H9 (cell line): ENCODE measurements around the gene ZFR2. TPM values are rescaled to one million over a fixed set of nuclear protein-coding genes. Genes with fewer than 3 reads are reported as not detected.

Source experiments
- DNase-seq: peaks from one replicate; pipeline ENCODE4 v3.0.0-alpha.2; 2017
- H2AFZ ChIP-seq: one replicate; pipeline ENCODE4 v1.6.1; 2013; ENCODE audit warnings: mild to moderate bottlenecking, low read length, control low read depth, moderate library complexity
- H2AK5ac ChIP-seq: 2 replicates; pipeline ENCODE4 v1.6.1; 2013; ENCODE audit warnings: low read length, control low read depth, mixed read lengths; ENCODE audit not compliant: insufficient read length
- H2BK120ac ChIP-seq: one replicate; pipeline ENCODE4 v1.6.1; 2013; ENCODE audit warnings: low read depth, mild to moderate bottlenecking, low read length, control low read depth, inconsistent platforms; ENCODE audit not compliant: poor library complexity, severe bottlenecking
- H2BK12ac ChIP-seq: 2 replicates; pipeline ENCODE4 v1.6.1; 2013; ENCODE audit warnings: low read length, control low read depth, mixed read lengths, low read depth; ENCODE audit not compliant: insufficient read length
- H2BK15ac ChIP-seq: 2 replicates; pipeline ENCODE4 v1.6.1; 2013; ENCODE audit warnings: low read depth, low read length, control low read depth
- H2BK20ac ChIP-seq: one replicate; pipeline ENCODE4 v1.6.1; 2013; ENCODE audit warnings: low read depth, mild to moderate bottlenecking, low read length, control low read depth, inconsistent platforms; ENCODE audit not compliant: poor library complexity, severe bottlenecking
- H2BK5ac ChIP-seq: 2 replicates; pipeline ENCODE4 v1.6.1; 2013; ENCODE audit warnings: low read length, control low read depth, mixed read lengths; ENCODE audit not compliant: insufficient read length
- H3K14ac ChIP-seq: 2 replicates; pipeline ENCODE4 v1.6.1; 2013; ENCODE audit warnings: low read length, control low read depth; ENCODE audit not compliant: insufficient read depth
- H3K18ac ChIP-seq: 2 replicates; pipeline ENCODE4 v1.6.1; 2013; ENCODE audit warnings: low read depth, mild to moderate bottlenecking, mixed read lengths, low read length, control low read depth; ENCODE audit not compliant: insufficient read length
- H3K23ac ChIP-seq: 2 replicates; pipeline ENCODE4 v1.6.1; 2013; ENCODE audit warnings: low read length, control low read depth, mixed read lengths, low read depth; ENCODE audit not compliant: insufficient read length
- H3K23me2 ChIP-seq: 2 replicates; pipeline ENCODE4 v1.6.1; 2013; ENCODE audit warnings: low read depth, mild to moderate bottlenecking, mixed read lengths, low read length, control low read depth; ENCODE audit not compliant: insufficient read length, poor library complexity, severe bottlenecking
- H3K27ac ChIP-seq: 2 replicates; pipeline ENCODE4 v1.5.1; 2013; ENCODE audit warnings: low read length, control low read depth, mixed read lengths, low read depth; ENCODE audit not compliant: insufficient read length
- H3K27me3 ChIP-seq: 2 replicates; pipeline ENCODE4 v1.6.1; 2013; ENCODE audit warnings: low read length, control low read depth, inconsistent platforms; ENCODE audit not compliant: insufficient read depth
- H3K4ac ChIP-seq: 2 replicates; pipeline ENCODE4 v1.6.1; 2013; ENCODE audit warnings: low read depth, mild to moderate bottlenecking, control low read depth, inconsistent platforms, low read length, moderate library complexity
- H3K4me1 ChIP-seq: 2 replicates; pipeline ENCODE4 v1.6.1; 2013; ENCODE audit warnings: low read length, control low read depth, inconsistent platforms; ENCODE audit not compliant: insufficient read depth
- H3K4me2 ChIP-seq: 2 replicates; pipeline ENCODE4 v1.6.1; 2013; ENCODE audit warnings: low read length, control low read depth, mixed read lengths; ENCODE audit not compliant: insufficient read length, insufficient read depth
- H3K56ac ChIP-seq: 2 replicates; pipeline ENCODE4 v1.6.1; 2013; ENCODE audit warnings: low read depth, mild to moderate bottlenecking, mixed read lengths, low read length, control low read depth; ENCODE audit not compliant: insufficient read length
- H3K79me1 ChIP-seq: 2 replicates; pipeline ENCODE4 v1.6.1; 2013; ENCODE audit warnings: low read depth, mild to moderate bottlenecking, moderate library complexity, low read length, control low read depth, inconsistent platforms; ENCODE audit not compliant: insufficient read depth, poor library complexity, severe bottlenecking
- H3K79me2 ChIP-seq: 2 replicates; pipeline ENCODE4 v1.6.1; 2013; ENCODE audit warnings: low read length, control low read depth, inconsistent platforms; ENCODE audit not compliant: insufficient read depth
- H3K9ac ChIP-seq: 2 replicates; pipeline ENCODE4 v1.6.1; 2013; ENCODE audit warnings: low read length, control low read depth, mixed read lengths; ENCODE audit not compliant: insufficient read length; ENCODE audit errors: extremely low read depth
- H3K9me3 ChIP-seq: one replicate; pipeline ENCODE4 v1.6.1; 2013; ENCODE audit warnings: low read depth, low read length, inconsistent platforms; ENCODE audit not compliant: control insufficient read depth
- H3T11ph ChIP-seq: one replicate; pipeline ENCODE4 v1.6.1; 2013; ENCODE audit warnings: mild to moderate bottlenecking, low read length, control low read depth, inconsistent platforms
- H4K20me1 ChIP-seq: one replicate; pipeline ENCODE4 v1.6.1; 2013; ENCODE audit not compliant: control insufficient read depth, insufficient read length, insufficient read depth
- H4K5ac ChIP-seq: 2 replicates; pipeline ENCODE4 v1.6.1; 2013; ENCODE audit warnings: low read depth, mild to moderate bottlenecking, mixed read lengths, low read length, control low read depth; ENCODE audit not compliant: insufficient read length
- H4K8ac ChIP-seq: replicated peaks from 2 replicates; pipeline ENCODE4 v1.6.1; 2013; ENCODE audit warnings: low read length, control low read depth, mixed read lengths, low read depth; ENCODE audit not compliant: insufficient read length
- H4K91ac ChIP-seq: 2 replicates; pipeline ENCODE4 v1.6.1; 2013; ENCODE audit warnings: low read depth, mild to moderate bottlenecking, moderate library complexity, mixed read lengths, low read length, control low read depth; ENCODE audit not compliant: insufficient read length
- H3K27ac Mint-ChIP-seq, 3 experiments: 2 replicates in 2 of 3; 3 replicates in 1 of 3; pipeline ENCODE4 v1.8.0; 2020 to 2021; ENCODE audit warnings: mixed read lengths in 3 of 3, mild to moderate bottlenecking in 1 of 3, moderate library complexity in 1 of 3
- H3K27me3 Mint-ChIP-seq: 2 replicates; pipeline ENCODE4 v1.8.0; 2021; ENCODE audit warnings: low read depth, mild to moderate bottlenecking, moderate library complexity, mixed read lengths
- H3K36me3 Mint-ChIP-seq, 3 experiments: 2 replicates in 2 of 3; 3 replicates in 1 of 3; pipeline ENCODE4 v1.8.0; 2020 to 2021; ENCODE audit warnings: low read depth in 3 of 3, mixed read lengths in 3 of 3; ENCODE audit not compliant: insufficient read depth in 1 of 3
- H3K4me1 Mint-ChIP-seq, 2 experiments: 2 replicates each; pipeline ENCODE4 v1.8.0; 2020; ENCODE audit warnings: mixed read lengths in 2 of 2
- H3K4me3 Mint-ChIP-seq, 2 experiments: 2 replicates in 1 of 2; 3 replicates in 1 of 2; pipeline ENCODE4 v1.8.0; 2020 to 2021; ENCODE audit warnings: mild to moderate bottlenecking in 2 of 2, mixed read lengths in 2 of 2, moderate library complexity in 1 of 2
- H3K9me3 Mint-ChIP-seq, 2 experiments: 2 replicates in 1 of 2; 3 replicates in 1 of 2; pipeline ENCODE4 v1.8.0; 2020; ENCODE audit warnings: mild to moderate bottlenecking in 2 of 2, mixed read lengths in 2 of 2, moderate library complexity in 1 of 2
- WGBS: extraction: QIAGEN DNeasy Blood & Tissue Kit; methylation state at CpG from one replicate; pipeline ENCODE4 v1.1.7; 2013; ENCODE audit warnings: missing lambda C conversion rate, low lambda C conversion rate, mixed read lengths; ENCODE audit not compliant: insufficient read length; ENCODE audit errors: extremely low coverage; 5-methylcytosine and 5-hydroxymethylcytosine counted together
- total RNA-seq: library from RNA; stranded (reverse); gene quantifications from 2 replicates; pipeline ENCODE4 v1.2.1, GENCODE V29; 2021
- TF ChIP-seq, protein P1 (sequence below): fragments of 200-600 bp; sonication (generic); conservative IDR thresholded peaks from 3 replicates; pipeline ENCODE4 v1.8.0; 2021; ENCODE audit warnings: antibody characterized with exemption, mild to moderate bottlenecking

ZFR2 gene
- total RNA-seq, 1 experiment from 2014 or later: 18.3 TPM

DNA sequence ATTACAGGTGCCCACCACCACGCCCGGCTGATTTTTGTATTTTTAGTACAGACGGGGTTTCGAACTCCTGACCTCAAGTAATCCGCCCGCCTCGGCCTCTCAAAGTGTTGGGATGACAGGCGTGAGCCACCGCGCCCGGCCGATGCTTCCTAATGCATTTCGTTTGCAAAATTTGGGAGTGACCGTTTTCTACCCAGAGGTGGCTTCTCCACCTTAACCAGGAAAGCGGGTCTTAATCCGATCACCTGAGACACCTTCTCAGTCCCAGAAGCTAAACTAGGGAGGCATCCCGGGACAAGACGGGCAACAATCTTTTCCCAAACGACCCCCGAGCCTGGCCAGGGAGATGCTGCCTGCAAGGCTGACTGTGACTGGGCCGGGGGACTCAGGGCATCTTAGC is 67.8 kb downstream of the ZFR2 start:
- peaks cover 52% of the 10 kb centered on the region for H3K27me3 Mint-ChIP-seq
- TF ChIP-seq, protein P1, sequence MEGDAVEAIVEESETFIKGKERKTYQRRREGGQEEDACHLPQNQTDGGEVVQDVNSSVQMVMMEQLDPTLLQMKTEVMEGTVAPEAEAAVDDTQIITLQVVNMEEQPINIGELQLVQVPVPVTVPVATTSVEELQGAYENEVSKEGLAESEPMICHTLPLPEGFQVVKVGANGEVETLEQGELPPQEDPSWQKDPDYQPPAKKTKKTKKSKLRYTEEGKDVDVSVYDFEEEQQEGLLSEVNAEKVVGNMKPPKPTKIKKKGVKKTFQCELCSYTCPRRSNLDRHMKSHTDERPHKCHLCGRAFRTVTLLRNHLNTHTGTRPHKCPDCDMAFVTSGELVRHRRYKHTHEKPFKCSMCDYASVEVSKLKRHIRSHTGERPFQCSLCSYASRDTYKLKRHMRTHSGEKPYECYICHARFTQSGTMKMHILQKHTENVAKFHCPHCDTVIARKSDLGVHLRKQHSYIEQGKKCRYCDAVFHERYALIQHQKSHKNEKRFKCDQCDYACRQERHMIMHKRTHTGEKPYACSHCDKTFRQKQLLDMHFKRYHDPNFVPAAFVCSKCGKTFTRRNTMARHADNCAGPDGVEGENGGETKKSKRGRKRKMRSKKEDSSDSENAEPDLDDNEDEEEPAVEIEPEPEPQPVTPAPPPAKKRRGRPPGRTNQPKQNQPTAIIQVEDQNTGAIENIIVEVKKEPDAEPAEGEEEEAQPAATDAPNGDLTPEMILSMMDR: no peak
- no peaks in the 10 kb centered on the region for H3K4me1 ChIP-seq

More for the DNA sequence above, 67.8 kb downstream of the ZFR2 start:
- Histone ChIP-seq H3K56ac (no peak overlapping the region), H3K18ac (no peak overlapping the region), H2AK5ac (no peak overlapping the region), H3K9me3 (no peaks in the 10 kb centered on the region), H3K79me2 (no peaks in the 10 kb centered on the region), H2BK15ac (no peak overlapping the region), H3K9ac (no peak overlapping the region), H3K4ac (no peak overlapping the region), H2BK5ac (no peak overlapping the region), H4K91ac (no peak overlapping the region), H3K4me2 (peak overlapping the region; percentile 69), H2BK120ac (no peak overlapping the region), H3T11ph (no peak overlapping the region), H3K79me1 (no peaks in the 10 kb centered on the region), H2BK20ac (no peak overlapping the region), H3K14ac (no peak overlapping the region), H3K23me2 (peaks cover 7% of the 10 kb centered on the region), H4K8ac (no peak overlapping the region), H2AFZ (no peak overlapping the region), H3K23ac (no peak overlapping the region), H3K27ac (no peak overlapping the region), H2BK12ac (no peak overlapping the region), H3K27me3 (no peaks in the 10 kb centered on the region), H4K5ac (no peak overlapping the region), H4K20me1 (no peaks in the 10 kb centered on the region)
- WGBS: no CpG with 5 or more reads among the region's 21 CpGs
- DNase-seq: no peak
- Mint-ChIP-seq H3K9me3 (peaks cover 7 to 13% of the 10 kb centered on the region in 2 experiments), H3K4me3 (peak overlapping the region; percentile 49 to 77), H3K36me3 (no peaks in the 10 kb centered on the region; a peak in 1 of 7 replicates), H3K27ac (no peak overlapping the region), H3K4me1 (peaks cover 0 to 14% of the 10 kb centered on the region in 2 experiments; a peak in 2 of 4 replicates)
